Measurements from ENCODE around the gene SLC13A3.

Gene SLC13A3

GRCh38 chr20:46691196-46691595 is 39.9 kb upstream of the SLC13A3 start:
- no peaks in the 10 kb centered on the region for H3K27me3 ChIP-seq (ENCODE audit: insufficient read depth, poor library complexity, severe bottlenecking)
- no peak for TF ChIP-seq GABPA (IDR thresholded peaks at IDR 0.05; ENCODE audit: low read depth)
- TF ChIP-seq, protein P1, sequence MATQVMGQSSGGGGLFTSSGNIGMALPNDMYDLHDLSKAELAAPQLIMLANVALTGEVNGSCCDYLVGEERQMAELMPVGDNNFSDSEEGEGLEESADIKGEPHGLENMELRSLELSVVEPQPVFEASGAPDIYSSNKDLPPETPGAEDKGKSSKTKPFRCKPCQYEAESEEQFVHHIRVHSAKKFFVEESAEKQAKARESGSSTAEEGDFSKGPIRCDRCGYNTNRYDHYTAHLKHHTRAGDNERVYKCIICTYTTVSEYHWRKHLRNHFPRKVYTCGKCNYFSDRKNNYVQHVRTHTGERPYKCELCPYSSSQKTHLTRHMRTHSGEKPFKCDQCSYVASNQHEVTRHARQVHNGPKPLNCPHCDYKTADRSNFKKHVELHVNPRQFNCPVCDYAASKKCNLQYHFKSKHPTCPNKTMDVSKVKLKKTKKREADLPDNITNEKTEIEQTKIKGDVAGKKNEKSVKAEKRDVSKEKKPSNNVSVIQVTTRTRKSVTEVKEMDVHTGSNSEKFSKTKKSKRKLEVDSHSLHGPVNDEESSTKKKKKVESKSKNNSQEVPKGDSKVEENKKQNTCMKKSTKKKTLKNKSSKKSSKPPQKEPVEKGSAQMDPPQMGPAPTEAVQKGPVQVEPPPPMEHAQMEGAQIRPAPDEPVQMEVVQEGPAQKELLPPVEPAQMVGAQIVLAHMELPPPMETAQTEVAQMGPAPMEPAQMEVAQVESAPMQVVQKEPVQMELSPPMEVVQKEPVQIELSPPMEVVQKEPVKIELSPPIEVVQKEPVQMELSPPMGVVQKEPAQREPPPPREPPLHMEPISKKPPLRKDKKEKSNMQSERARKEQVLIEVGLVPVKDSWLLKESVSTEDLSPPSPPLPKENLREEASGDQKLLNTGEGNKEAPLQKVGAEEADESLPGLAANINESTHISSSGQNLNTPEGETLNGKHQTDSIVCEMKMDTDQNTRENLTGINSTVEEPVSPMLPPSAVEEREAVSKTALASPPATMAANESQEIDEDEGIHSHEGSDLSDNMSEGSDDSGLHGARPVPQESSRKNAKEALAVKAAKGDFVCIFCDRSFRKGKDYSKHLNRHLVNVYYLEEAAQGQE (IDR thresholded peaks at IDR 0.05; ENCODE audit: insufficient replicate concordance, low read depth) = no peak
- no peak for TF ChIP-seq CTCF (IDR thresholded peaks at IDR 0.05; ENCODE audit: insufficient read depth, low read length)
- TF ChIP-seq POLR2AphosphoS5 (IDR thresholded peaks at IDR 0.05; ENCODE audit: low read depth) = no peak
- peak overlapping the region; percentile 97 for H3K27ac ChIP-seq (replicated peaks)
- no peak for DNase-seq (ENCODE audit: low read depth in 1 of 2, low spot score in 1 of 2)
- H3K4me3 ChIP-seq (replicated peaks; ENCODE audit: insufficient read depth, low read length) = no peak overlapping the region

- DNase-seq (ENCODE audit: low read depth in 1 of 2, low spot score in 1 of 2) = peak in 1 of 2 experiments; percentile 73
- Histone ChIP-seq H3K27me3 (ENCODE audit: insufficient read depth, poor library complexity, severe bottlenecking) (no peaks in the 10 kb centered on the region), H3K4me3 (replicated peaks; ENCODE audit: insufficient read depth, low read length) (peak overlapping the region; percentile 31), H3K27ac (replicated peaks) (peak overlapping the region; percentile 97)
- TF ChIP-seq GABPA (IDR thresholded peaks at IDR 0.05; ENCODE audit: low read depth) (no peak), CTCF (IDR thresholded peaks at IDR 0.05; ENCODE audit: insufficient read depth, low read length) (no peak), POLR2AphosphoS5 (IDR thresholded peaks at IDR 0.05; ENCODE audit: low read depth) (no peak; the same call in 1 of the 2 replicates), SPI1 (IDR thresholded peaks at IDR 0.05; ENCODE audit: borderline replicate concordance, low read depth) (no peak)
- TF ChIP-seq, protein P1 (IDR thresholded peaks at IDR 0.05; ENCODE audit: insufficient replicate concordance, low read depth) = no peak
Measured at GRCh38 chr20:46690219-46691106, 39.2 kb upstream of the SLC13A3 start.

DNA sequence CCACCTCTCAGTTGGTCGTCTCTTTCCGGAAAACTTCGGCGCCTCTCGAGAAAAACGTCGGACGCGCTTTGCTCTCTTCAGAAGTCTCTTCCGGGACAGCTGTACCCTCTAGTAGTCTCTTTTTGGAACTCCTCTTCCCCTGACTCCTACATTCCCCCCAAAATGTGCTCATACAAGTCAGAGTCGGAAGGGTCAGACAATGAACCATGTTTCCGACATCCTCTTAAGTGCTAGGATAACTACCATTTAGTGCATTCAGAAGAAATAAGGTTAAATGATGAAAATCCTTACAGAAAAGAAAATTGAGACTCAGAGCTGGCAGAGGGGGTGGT is 38.5 kb upstream of the SLC13A3 start:
- H3K4me3 ChIP-seq (replicated peaks; ENCODE audit: insufficient read depth, low read length) = peak overlapping the region; percentile 31
- H3K27ac ChIP-seq (replicated peaks) = peak overlapping the region; percentile 97
- H3K27me3 ChIP-seq (ENCODE audit: insufficient read depth, poor library complexity, severe bottlenecking) = no peaks in the 10 kb centered on the region
- DNase-seq (ENCODE audit: low read depth in 1 of 2, low spot score in 1 of 2) = no peak
- TF ChIP-seq POLR2AphosphoS5 (IDR thresholded peaks at IDR 0.05; ENCODE audit: low read depth) (peak; percentile 8; the same call in 1 of the 2 replicates), SPI1 (IDR thresholded peaks at IDR 0.05; ENCODE audit: borderline replicate concordance, low read depth) (no peak), GABPA (IDR thresholded peaks at IDR 0.05; ENCODE audit: low read depth) (no peak; the same call in 1 of the 2 replicates), CTCF (IDR thresholded peaks at IDR 0.05; ENCODE audit: insufficient read depth, low read length) (no peak)
- TF ChIP-seq, protein P1 (IDR thresholded peaks at IDR 0.05; ENCODE audit: insufficient replicate concordance, low read depth) = peak; percentile 43

All from HL-60 (cell line).